Midbrain (tissue), 1 donor: Measurements from ENCODE around the gene SLC2A13.
"Not testable (repeated sequence)": the region's sequence is repeated elsewhere in the genome, so short reads cannot be mapped to it uniquely, and the experiment has no call there.

ENCODE experiments used
- DNase-seq: peaks from one replicate; lab custom pipeline; 2025; lab: John Stamatoyannopoulos, UW

SLC2A13 gene

GRCh38 chr12:39923364-39923763 lies 182.5 kb downstream of the SLC2A13 start:
- no peak for DNase-seq

GRCh38 chr12:39922598-39922997 lies 183.3 kb downstream of the SLC2A13 start:
- DNase-seq, result not testable (repeated sequence)

- no peak for DNase-seq
Observed at GRCh38 chr12:39920647-39921046, 185.2 kb downstream of the SLC2A13 start.

- DNase-seq, result no peak
Observed at GRCh38 chr12:39920222-39920621, 185.7 kb downstream of the SLC2A13 start.

GRCh38 chr12:39919790-39920189 lies 186.1 kb downstream of the SLC2A13 start:
- no peak for DNase-seq

- DNase-seq, result no peak
Observed at GRCh38 chr12:39915249-39915648, 190.6 kb downstream of the SLC2A13 start.

- no peak for DNase-seq
Observed at GRCh38 chr12:39912211-39912980, 193.5 kb downstream of the SLC2A13 start.

- DNase-seq, result no peak
Observed at GRCh38 chr12:39906237-39906636, 199.6 kb downstream of the SLC2A13 start.

GRCh38 chr12:39905152-39905551 lies 200.7 kb downstream of the SLC2A13 start:
- DNase-seq, result no peak

GRCh38 chr12:39902821-39903220 lies 203.1 kb downstream of the SLC2A13 start:
- no peak for DNase-seq

- DNase-seq, result no peak
Observed at GRCh38 chr12:39897315-39897714, 208.6 kb downstream of the SLC2A13 start.

- DNase-seq, result not testable (repeated sequence)
Observed at GRCh38 chr12:39893388-39893787, 212.5 kb downstream of the SLC2A13 start.

- no peak for DNase-seq
Observed at GRCh38 chr12:39892146-39892545, 213.7 kb downstream of the SLC2A13 start.

GRCh38 chr12:39887856-39888255 lies 218.0 kb downstream of the SLC2A13 start:
- no peak for DNase-seq

- no peak for DNase-seq
Observed at GRCh38 chr12:39886106-39886505, 219.8 kb downstream of the SLC2A13 start.

- no peak for DNase-seq
Observed at GRCh38 chr12:39884616-39885125, 221.2 kb downstream of the SLC2A13 start.

- no peak for DNase-seq
Observed at GRCh38 chr12:39883411-39883810, 222.5 kb downstream of the SLC2A13 start.

- no peak for DNase-seq
Observed at GRCh38 chr12:39878753-39879152, 227.1 kb downstream of the SLC2A13 start.

- DNase-seq, result no peak
Observed at GRCh38 chr12:39875721-39876120, 230.2 kb downstream of the SLC2A13 start.

- DNase-seq, result no peak
Observed at GRCh38 chr12:39874785-39875184, 231.1 kb downstream of the SLC2A13 start.

- no peak for DNase-seq
Observed at GRCh38 chr12:39873065-39873464, 232.8 kb downstream of the SLC2A13 start.

- DNase-seq, result no peak
Observed at GRCh38 chr12:39872425-39872824, 233.5 kb downstream of the SLC2A13 start.

GRCh38 chr12:39868328-39868725 lies 237.6 kb downstream of the SLC2A13 start:
- no peak for DNase-seq
